K562 (cell line): ENCODE measurements around the gene HELB. TPM values are rescaled to one million over a fixed set of nuclear protein-coding genes. Genes with fewer than 3 reads are reported as not detected.
A peak's percentile ranks its signal among the peaks of the same experiment; 100 is the strongest.

Source experiments
- ARNT ChIP-seq, 2 experiments: fragments of 450-650 bp; IDR thresholded peaks; 2 replicates each; pipeline ENCODE4 v1.6.1; 2016; ENCODE audit warnings: mild to moderate bottlenecking in 1 of 2
- BCL6 ChIP-seq: fragments of 250-450 bp; sonication (Bioruptor Pico); IDR thresholded peaks from 2 replicates; pipeline ENCODE4 v1.4.0; 2020
- BRD9 ChIP-seq: fragments of 450-650 bp; IDR thresholded peaks from 2 replicates; pipeline ENCODE4 v1.6.1; 2018; ENCODE audit warnings: low read depth; ENCODE audit not compliant: partially characterized antibody
- CCNT2 ChIP-seq: IDR thresholded peaks from 2 replicates; pipeline ENCODE4 v1.6.1; 2011; ENCODE audit warnings: borderline replicate concordance, low read depth, mild to moderate bottlenecking, moderate library complexity, mixed read lengths, low read length; ENCODE audit not compliant: insufficient read length; ENCODE audit errors: extremely low read depth
- ETV5 ChIP-seq: sonication (generic); formaldehyde crosslinking; IDR thresholded peaks from 2 replicates; pipeline ENCODE4 v1.4.0; 2020; ENCODE audit warnings: low read depth, mild to moderate bottlenecking, missing genetic modification reagents
- L3MBTL2 ChIP-seq: fragments of 450-650 bp; IDR thresholded peaks from 2 replicates; pipeline ENCODE4 v1.6.1; 2016; ENCODE audit warnings: mild to moderate bottlenecking, moderate library complexity
- MAFG ChIP-seq: fragments of 450-650 bp; conservative IDR thresholded peaks from 2 replicates; pipeline ENCODE4 v1.6.1; 2016; ENCODE audit warnings: missing genetic modification characterization, missing compliant biosample characterization
- MAFK ChIP-seq: IDR thresholded peaks from 2 replicates; pipeline ENCODE4 v1.6.1; 2011; ENCODE audit warnings: low read length, improper control_type of control experiment
- NFRKB ChIP-seq: fragments of 450-650 bp; IDR thresholded peaks from 2 replicates; pipeline ENCODE4 v1.6.1; 2016; ENCODE audit warnings: low read depth
- PML ChIP-seq: IDR thresholded peaks from 2 replicates; pipeline ENCODE4 v1.6.1; 2012; ENCODE audit warnings: low read length, inconsistent platforms
- POLR2A ChIP-seq: fragments of 450-650 bp; conservative IDR thresholded peaks from 2 replicates; pipeline ENCODE4 v1.6.1; 2016
- POLR2G ChIP-seq: fragments of 200-400 bp; formaldehyde crosslinking; IDR thresholded peaks from 2 replicates; pipeline ENCODE4 v1.6.1; 2017; ENCODE audit warnings: low read depth, mild to moderate bottlenecking, antibody characterized with exemption, low read length, moderate library complexity
- RBBP5 ChIP-seq: fragments of 200-600 bp; sonication (generic); IDR thresholded peaks from 2 replicates; pipeline ENCODE4 v1.6.1; 2012; ENCODE audit warnings: borderline replicate concordance, mild to moderate bottlenecking, low read length, control low read depth, inconsistent platforms; ENCODE audit not compliant: insufficient read depth, poor library complexity, severe bottlenecking
- SAP30 ChIP-seq: fragments of 200-600 bp; sonication (generic); IDR thresholded peaks from 2 replicates; pipeline ENCODE4 v1.6.1; 2012; ENCODE audit warnings: borderline replicate concordance, low read depth, mild to moderate bottlenecking, moderate library complexity, low read length, control low read depth, inconsistent platforms; ENCODE audit not compliant: insufficient read depth, poor library complexity, severe bottlenecking
- SIN3A ChIP-seq, 2 experiments: fragments of 150-350 bp in 1 of 2; IDR thresholded peaks; 2 replicates each; pipeline ENCODE4 v1.6.1; 2011 to 2016; ENCODE audit warnings: borderline replicate concordance in 2 of 2, low read depth in 2 of 2, low read length in 2 of 2, mild to moderate bottlenecking in 2 of 2, moderate library complexity in 2 of 2; ENCODE audit not compliant: control insufficient read depth in 1 of 2
- SMAD4 ChIP-seq: fragments of 250-450 bp; sonication (Bioruptor Pico); conservative IDR thresholded peaks from 2 replicates; pipeline ENCODE4 v1.8.0; 2021; ENCODE audit warnings: inconsistent platforms, mild to moderate bottlenecking, moderate library complexity
- TBP ChIP-seq: optimal IDR thresholded peaks from 2 replicates; pipeline ENCODE3; 2011; ENCODE audit warnings: low read depth, low read length, improper control_type of control experiment
- UBTF ChIP-seq, 2 experiments: IDR thresholded peaks; 2 replicates each; pipeline ENCODE4 v1.6.1; 2012; ENCODE audit warnings: improper control_type of control experiment in 2 of 2, low read depth in 2 of 2, low read length in 2 of 2, borderline replicate concordance in 1 of 2
- ZNF311 ChIP-seq: fragments of 250-450 bp; sonication (Bioruptor Pico); IDR thresholded peaks from 2 replicates; pipeline ENCODE4 v1.4.0; 2020; ENCODE audit warnings: mild to moderate bottlenecking, moderate library complexity
- ZNF316 ChIP-seq: fragments of 450-650 bp; IDR thresholded peaks from 2 replicates; pipeline ENCODE4 v1.6.1; 2016
- ZNF699 ChIP-seq: fragments of 250-450 bp; sonication (Bioruptor Pico); IDR thresholded peaks from 2 replicates; pipeline ENCODE4 v1.8.0; 2021; ENCODE audit warnings: mild to moderate bottlenecking, moderate library complexity; ENCODE audit not compliant: insufficient replicate concordance
- ZSCAN32 ChIP-seq: fragments of 450-650 bp; formaldehyde crosslinking; IDR thresholded peaks from 2 replicates; pipeline ENCODE4 v1.4.0; 2020; ENCODE audit warnings: mild to moderate bottlenecking, moderate library complexity
- polyA plus RNA-seq, 8 experiments: library from polyadenylated mRNA; depleted of rRNA in 4 of 8; stranded (reverse) in 5 of 8; unstranded in 3 of 8; fragments of >200 nt; fragmentation: Nextera tagmentation in 2 of 8; fragmentation: Illumina TruSeq in 1 of 8; extraction: Ambion mirVana in 2 of 8; extraction: Trizol in 1 of 8; gene quantifications; 2 replicates each; pipeline versions ENCODE4 v1.2.1 to v1.2.3, GENCODE V29; 2011 to 2014; ENCODE audit warnings: inconsistent platforms in 1 of 8, missing spikeins in 1 of 8
- total RNA-seq, 7 experiments: library from RNA; depleted of rRNA in 6 of 7; stranded (reverse); fragments of >200 nt in 6 of 7; fragmentation: Illumina TruSeq in 2 of 7; extraction: Trizol in 2 of 7; gene quantifications; 2 replicates each; pipeline versions ENCODE4 v1.2.1 to v1.2.3, GENCODE V29; 2011 to 2021; ENCODE audit warnings: low replicate concordance in 1 of 7
- TF ChIP-seq, protein P1 (sequence below), 2 experiments: fragments of 450-650 bp; IDR thresholded peaks; 2 replicates each; pipeline ENCODE4 v1.6.1; 2016

HELB gene
- total and polyA plus RNA-seq, 9 of the 15 experiments (the other 6 are each of a cell fraction or from before 2014, with no cell fraction given): 0.74 to 7.6 (median 2.4) TPM

DNA sequence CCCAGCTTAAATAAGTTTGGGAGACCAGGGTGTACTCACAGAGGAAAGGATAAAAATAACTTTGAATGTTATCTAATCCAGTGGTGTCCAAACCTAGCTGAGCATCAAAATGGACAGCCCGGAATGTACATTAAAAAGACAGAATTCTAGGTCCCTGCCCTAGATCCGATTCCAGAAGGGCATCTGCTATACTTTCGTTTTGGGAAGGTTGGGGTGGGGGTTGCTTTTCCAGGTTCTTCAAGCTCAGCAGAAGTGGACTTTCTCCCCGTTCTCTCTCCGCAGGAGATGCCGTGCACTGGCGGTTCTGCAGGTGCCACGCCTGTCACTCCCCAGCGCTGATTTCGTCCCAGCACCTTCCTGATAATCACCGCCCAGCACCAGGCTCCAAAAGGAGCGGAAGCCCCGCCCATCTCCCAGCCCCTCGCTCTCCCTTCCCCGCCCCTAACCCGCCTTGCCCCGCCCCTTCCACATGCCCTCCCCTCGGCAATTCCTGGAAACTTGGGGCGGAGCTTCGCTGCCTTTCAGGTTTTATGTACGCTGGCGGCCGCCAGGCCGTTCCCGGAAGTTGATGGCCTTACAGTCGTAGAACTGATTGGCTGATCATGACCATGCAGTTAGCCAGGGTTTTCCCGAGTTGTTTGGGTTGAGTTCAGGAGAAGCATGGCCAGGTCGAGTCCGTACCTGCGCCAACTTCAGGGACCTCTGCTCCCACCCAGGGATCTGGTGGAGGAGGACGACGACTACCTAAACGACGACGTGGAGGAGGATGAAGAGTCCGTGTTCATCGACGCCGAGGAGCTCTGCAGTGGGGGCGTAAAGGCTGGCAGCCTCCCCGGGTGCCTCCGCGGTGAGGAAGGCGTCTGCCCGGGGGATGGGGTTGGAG, at the start of gene HELB (continued):
- TF ChIP-seq UBTF (IDR thresholded peaks at IDR 0.05; ENCODE audit: borderline replicate concordance in 1 of 2, low read depth in 2 of 2, low read length in 2 of 2): peak; percentile 1 to 55; a peak in 1 of 4 replicates
- peak; percentile 91 for TF ChIP-seq POLR2A
- peak; percentile 66; the same call in 1 of the 2 replicates for TF ChIP-seq PML
- no peak for TF ChIP-seq ZSCAN32 (CRISPR knock-in tag)
- TF ChIP-seq SMAD4 (CRISPR knock-in tag): peak; percentile 25; the same call in 1 of the 2 replicates
- TF ChIP-seq TBP: peak; percentile 80
- TF ChIP-seq, protein P1, sequence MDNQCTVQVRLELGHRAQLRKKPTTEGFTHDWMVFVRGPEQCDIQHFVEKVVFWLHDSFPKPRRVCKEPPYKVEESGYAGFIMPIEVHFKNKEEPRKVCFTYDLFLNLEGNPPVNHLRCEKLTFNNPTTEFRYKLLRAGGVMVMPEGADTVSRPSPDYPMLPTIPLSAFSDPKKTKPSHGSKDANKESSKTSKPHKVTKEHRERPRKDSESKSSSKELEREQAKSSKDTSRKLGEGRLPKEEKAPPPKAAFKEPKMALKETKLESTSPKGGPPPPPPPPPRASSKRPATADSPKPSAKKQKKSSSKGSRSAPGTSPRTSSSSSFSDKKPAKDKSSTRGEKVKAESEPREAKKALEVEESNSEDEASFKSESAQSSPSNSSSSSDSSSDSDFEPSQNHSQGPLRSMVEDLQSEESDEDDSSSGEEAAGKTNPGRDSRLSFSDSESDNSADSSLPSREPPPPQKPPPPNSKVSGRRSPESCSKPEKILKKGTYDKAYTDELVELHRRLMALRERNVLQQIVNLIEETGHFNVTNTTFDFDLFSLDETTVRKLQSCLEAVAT (IDR thresholded peaks at IDR 0.05): peak in 1 of 2 experiments; percentile 38; a peak in 1 of 4 replicates
- TF ChIP-seq L3MBTL2: peak; percentile 70; the same call in 1 of the 2 replicates
- TF ChIP-seq MAFK: peak; percentile 34
- TF ChIP-seq NFRKB: peak; percentile 77
- TF ChIP-seq SAP30: peak; percentile 53
- peak; percentile 64 for TF ChIP-seq BRD9
- TF ChIP-seq CCNT2: no peak
- TF ChIP-seq ETV5: peak; percentile 46; the same call in 1 of the 2 replicates
- TF ChIP-seq ZNF311 (CRISPR knock-in tag): no peak
- TF ChIP-seq ZNF316: peak; percentile 59
- peak; percentile 45 for TF ChIP-seq RBBP5
- TF ChIP-seq ZNF699 (CRISPR knock-in tag): no peak
- no peak for TF ChIP-seq ARNT (IDR thresholded peaks at IDR 0.05)
- TF ChIP-seq SIN3A (IDR thresholded peaks at IDR 0.05; ENCODE audit: borderline replicate concordance in 2 of 2, control insufficient read depth in 1 of 2, low read depth in 2 of 2, low read length in 2 of 2): peak in 1 of 2 experiments; percentile 36; a peak in 1 of 4 replicates
- peak; percentile 60 for TF ChIP-seq MAFG
- TF ChIP-seq BCL6 (CRISPR knock-in tag): peak; percentile 81; the same call in 1 of the 2 replicates
- TF ChIP-seq POLR2G: peak; percentile 82
